CD14-positive monocyte (primary cell): ENCODE data around the gene RGL1. TPM values are rescaled to one million over a fixed set of nuclear protein-coding genes. Genes with fewer than 3 reads are reported as not detected.

Experiments used
- DNase-seq, 3 donors: peaks; one replicate each; pipeline ENCODE4 v3.0.0-alpha.2; 2011 to 2022
- H2AFZ ChIP-seq: 2 replicates; pipeline ENCODE4 v1.6.0; 2012; ENCODE audit warnings: mild to moderate bottlenecking, low read depth, low read length, inconsistent platforms; ENCODE audit not compliant: insufficient read depth, poor library complexity, severe bottlenecking
- H3K27ac ChIP-seq, 2 donors: 1 replicate in 1 of 2; 2 replicates in 1 of 2; pipeline ENCODE4 v1.5.1; 2012 to 2013; ENCODE audit warnings: low read length in 2 of 2, control low read depth in 1 of 2, inconsistent platforms in 1 of 2, low read depth in 1 of 2, mild to moderate bottlenecking in 1 of 2
- H3K27me3 ChIP-seq, 2 donors: one replicate each; pipeline versions ENCODE4 v1.6.0 to v1.6.1; 2011 to 2013; ENCODE audit warnings: low read length in 2 of 2; ENCODE audit not compliant: control insufficient read depth in 2 of 2, insufficient read depth in 2 of 2
- H3K36me3 ChIP-seq, 2 donors: replicated peaks in 1 of 2; 1 replicate in 1 of 2; 2 replicates in 1 of 2; pipeline versions ENCODE4 v1.5.1 to v1.6.1; 2012 to 2013; ENCODE audit warnings: low read length in 2 of 2, control low read depth in 1 of 2, inconsistent platforms in 1 of 2, mild to moderate bottlenecking in 1 of 2; ENCODE audit not compliant: insufficient read depth in 2 of 2, control insufficient read depth in 1 of 2
- H3K4me1 ChIP-seq, 2 donors: 1 replicate in 1 of 2; 2 replicates in 1 of 2; pipeline versions ENCODE4 v1.5.1 to v1.6.1; 2012 to 2013; ENCODE audit warnings: low read length in 2 of 2, control low read depth in 1 of 2, inconsistent platforms in 1 of 2, mild to moderate bottlenecking in 1 of 2, moderate library complexity in 1 of 2; ENCODE audit not compliant: insufficient read depth in 2 of 2, control insufficient read depth in 1 of 2
- H3K4me2 ChIP-seq: replicated peaks from 2 replicates; pipeline ENCODE3; 2012; ENCODE audit warnings: low read length, moderate library complexity, mild to moderate bottlenecking; ENCODE audit not compliant: poor library complexity, severe bottlenecking; ENCODE audit errors: extremely low read depth
- H3K4me3 ChIP-seq, 3 experiments: fragments of 200-600 bp in 1 of 3; sonication (generic) in 1 of 3; replicated peaks in 1 of 3; 1 replicate in 2 of 3; 2 replicates in 1 of 3; pipeline ENCODE4 v1.5.1; 2011 to 2013; ENCODE audit warnings: low read length in 3 of 3, mild to moderate bottlenecking in 3 of 3, control low read depth in 2 of 3, low read depth in 2 of 3, inconsistent platforms in 1 of 3, moderate library complexity in 1 of 3
- H3K79me2 ChIP-seq: 2 replicates; pipeline ENCODE4 v1.6.0; 2012; ENCODE audit warnings: mild to moderate bottlenecking, control low read depth, inconsistent platforms, low read length, moderate library complexity; ENCODE audit not compliant: insufficient read depth
- H3K9ac ChIP-seq: 2 replicates; pipeline ENCODE4 v1.6.0; 2017; ENCODE audit warnings: low read length, mild to moderate bottlenecking; ENCODE audit not compliant: insufficient read depth, poor library complexity, severe bottlenecking
- H3K9me3 ChIP-seq, 2 donors: replicated peaks in 1 of 2; 1 replicate in 1 of 2; 2 replicates in 1 of 2; pipeline versions ENCODE4 v1.5.1 to v1.6.1; 2012 to 2013; ENCODE audit warnings: low read length in 2 of 2, control low read depth in 1 of 2; ENCODE audit not compliant: control insufficient read depth in 1 of 2, insufficient read depth in 1 of 2
- H4K20me1 ChIP-seq: 2 replicates; pipeline ENCODE4 v1.6.0; 2012; ENCODE audit warnings: mild to moderate bottlenecking, low read length, control low read depth, moderate library complexity; ENCODE audit not compliant: insufficient read depth
- H3K27ac Mint-ChIP-seq, 7 donors: one replicate each; pipeline ENCODE4 v1.8.0; 2020; ENCODE audit warnings: mild to moderate bottlenecking in 7 of 7, mixed read lengths in 7 of 7, moderate library complexity in 6 of 7, inconsistent platforms in 2 of 7
- H3K27me3 Mint-ChIP-seq, 3 donors: one replicate each; pipeline ENCODE4 v1.8.0; 2021 to 2022; ENCODE audit warnings: low read depth in 3 of 3, mild to moderate bottlenecking in 3 of 3, mixed read lengths in 3 of 3, moderate library complexity in 3 of 3, inconsistent platforms in 1 of 3
- H3K36me3 Mint-ChIP-seq, 2 donors: one replicate each; pipeline ENCODE4 v1.8.0; 2020; ENCODE audit warnings: mixed read lengths in 2 of 2, inconsistent platforms in 1 of 2, mild to moderate bottlenecking in 1 of 2
- H3K4me1 Mint-ChIP-seq: one replicate; pipeline ENCODE4 v1.8.0; 2020; ENCODE audit warnings: mild to moderate bottlenecking, mixed read lengths
- H3K4me3 Mint-ChIP-seq, 2 donors: one replicate each; pipeline ENCODE4 v1.8.0; 2020; ENCODE audit warnings: mild to moderate bottlenecking in 2 of 2, mixed read lengths in 2 of 2, moderate library complexity in 1 of 2
- H3K9me3 Mint-ChIP-seq, 7 donors: one replicate each; pipeline ENCODE4 v1.8.0; 2020 to 2022; ENCODE audit warnings: mixed read lengths in 7 of 7, mild to moderate bottlenecking in 6 of 7, moderate library complexity in 6 of 7, inconsistent platforms in 2 of 7
- CTCF ChIP-seq: fragments of 200-600 bp; IDR thresholded peaks from one replicate; pipeline ENCODE4 v1.8.0; 2022; ENCODE audit warnings: antibody characterized with exemption, mild to moderate bottlenecking
- WGBS: methylation state at CpG from one replicate; pipeline ENCODE4 v1.1.5; 2013; ENCODE audit warnings: missing lambda C conversion rate; ENCODE audit not compliant: insufficient coverage; 5-methylcytosine and 5-hydroxymethylcytosine counted together
- intact Hi-C, 2 donors: fragments of 100-400 bp; cut with micrococcal nuclease; formaldehyde crosslinking; loops; one replicate each; pipeline versions ENCODE4 v1.15.0 to v1.15.1; 2023
- polyA plus RNA-seq, 3 donors: library from polyadenylated mRNA; depleted of rRNA in 1 of 3; unstranded in 2 of 3; stranded (reverse) in 1 of 3; fragments of 300-500 nt in 2 of 3; fragments of >200 nt in 1 of 3; fragmentation: Illumina TruSeq in 2 of 3; gene quantifications; 1 replicate in 2 of 3; 2 replicates in 1 of 3; pipeline ENCODE4 v1.2.3, GENCODE V29; 2012 to 2021

The RGL1 gene
- polyA plus RNA-seq, 3 donors: 1.2 to 3.3 (median 2.0) TPM

DNA sequence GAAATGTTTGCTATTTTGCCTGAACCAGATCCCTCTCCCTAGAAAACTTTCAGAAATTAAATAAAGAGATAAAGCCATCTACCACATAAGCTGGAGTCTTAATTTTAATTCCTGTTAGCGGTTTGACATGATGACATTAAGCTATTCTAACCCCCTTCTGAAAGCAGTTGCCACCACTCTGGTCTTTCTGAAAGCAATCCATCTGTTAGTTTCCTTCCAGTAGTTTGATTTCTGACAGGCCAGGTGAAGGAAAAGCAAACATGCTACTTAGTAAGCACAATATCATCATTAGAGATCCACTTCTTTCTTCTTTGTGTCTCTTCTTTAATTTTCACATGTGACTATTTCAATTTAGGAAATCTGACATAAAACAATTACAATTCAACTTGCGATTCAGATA is 39.9 kb downstream of the RGL1 start:
- TF ChIP-seq CTCF: no peak
- H3K36me3 Mint-ChIP-seq: no peaks in the 10 kb centered on the region
- no peaks in the 10 kb centered on the region for H3K9me3 Mint-ChIP-seq
- peaks cover 0 to 3% (median 1%) of the 10 kb centered on the region in 3 donors for H3K27me3 Mint-ChIP-seq
- no peak for DNase-seq
- H3K4me1 Mint-ChIP-seq: peaks cover 6% of the 10 kb centered on the region
- no peak overlapping the region for H3K4me3 Mint-ChIP-seq
- Histone ChIP-seq H3K4me2 (no peak overlapping the region), H3K9me3 (no peaks in the 10 kb centered on the region), H2AFZ (no peak overlapping the region), H3K4me3 (no peak overlapping the region), H3K9ac (no peak overlapping the region), H4K20me1 (no peaks in the 10 kb centered on the region), H3K27me3 (no peaks in the 10 kb centered on the region), H3K36me3 (no peaks in the 10 kb centered on the region), H3K79me2 (no peaks in the 10 kb centered on the region), H3K27ac (no peak overlapping the region), H3K4me1 (no peaks in the 10 kb centered on the region)
- H3K27ac Mint-ChIP-seq: no peak overlapping the region
- intact Hi-C loops: no loop called here
- WGBS: 100% methylated on average over 1 of the region's 2 CpGs

- WGBS: 100% methylated on average over 1 of the region's 3 CpGs
- Mint-ChIP-seq H3K4me3 (no peak overlapping the region), H3K27me3 (peaks cover 0 to 3% (median 1%) of the 10 kb centered on the region in 3 donors), H3K4me1 (peaks cover 6% of the 10 kb centered on the region), H3K27ac (no peak overlapping the region), H3K9me3 (no peaks in the 10 kb centered on the region), H3K36me3 (no peaks in the 10 kb centered on the region)
- Histone ChIP-seq H3K4me1 (no peaks in the 10 kb centered on the region), H3K27me3 (no peaks in the 10 kb centered on the region), H3K27ac (no peak overlapping the region), H3K79me2 (no peaks in the 10 kb centered on the region), H3K9ac (no peak overlapping the region), H3K9me3 (no peaks in the 10 kb centered on the region), H3K36me3 (no peaks in the 10 kb centered on the region), H3K4me2 (no peak overlapping the region), H4K20me1 (no peaks in the 10 kb centered on the region), H3K4me3 (no peak overlapping the region), H2AFZ (no peak overlapping the region)
- no peak for DNase-seq
- no peak for TF ChIP-seq CTCF
- intact Hi-C loops: no loop called here
These were observed 40.8 kb downstream of the RGL1 start for GRCh38 chr1:183845681-183846080.
